HG02623 (cell line): Measurements from ENCODE around the gene CREB5.
"Not testable (repeated sequence)": the region's sequence is repeated elsewhere in the genome, so short reads cannot be mapped to it uniquely, and the experiment has no call there.

Source experiments
- ATAC-seq: cut with Tn5 transposase; IDR thresholded peaks from one replicate; pipeline ENCODE4 v1.9.1; 2021; ENCODE audit warnings: moderate library complexity; ENCODE audit not compliant: unreplicated experiment

Gene CREB5

GRCh38 chr7:28539289-28539981 lies 127.1 kb downstream of the CREB5 start:
- ATAC-seq: peak; percentile 94

GRCh38 chr7:28542410-28542809 lies 130.1 kb downstream of the CREB5 start:
- ATAC-seq: no peak

GRCh38 chr7:28544453-28545117 lies 132.3 kb downstream of the CREB5 start:
- ATAC-seq: no peak

DNA sequence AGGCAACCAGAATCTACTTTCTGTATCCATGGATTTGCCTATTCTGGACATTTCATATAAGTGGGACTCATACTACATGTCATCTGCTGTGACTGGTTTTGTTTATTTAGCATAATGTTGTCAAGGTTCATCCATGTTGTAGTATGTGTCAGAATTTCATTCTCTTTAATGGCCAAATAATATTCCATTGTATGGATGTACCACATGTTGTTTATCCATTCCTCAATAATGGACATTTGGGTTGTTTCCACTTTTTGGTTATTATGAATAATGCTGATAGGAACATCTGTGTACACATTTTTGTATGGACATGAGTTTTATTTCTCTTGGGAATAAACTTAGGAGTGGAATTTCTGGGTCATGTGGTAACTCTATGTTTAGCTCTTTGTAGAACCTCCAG lies 133.7 kb downstream of the CREB5 start:
- no peak for ATAC-seq

DNA sequence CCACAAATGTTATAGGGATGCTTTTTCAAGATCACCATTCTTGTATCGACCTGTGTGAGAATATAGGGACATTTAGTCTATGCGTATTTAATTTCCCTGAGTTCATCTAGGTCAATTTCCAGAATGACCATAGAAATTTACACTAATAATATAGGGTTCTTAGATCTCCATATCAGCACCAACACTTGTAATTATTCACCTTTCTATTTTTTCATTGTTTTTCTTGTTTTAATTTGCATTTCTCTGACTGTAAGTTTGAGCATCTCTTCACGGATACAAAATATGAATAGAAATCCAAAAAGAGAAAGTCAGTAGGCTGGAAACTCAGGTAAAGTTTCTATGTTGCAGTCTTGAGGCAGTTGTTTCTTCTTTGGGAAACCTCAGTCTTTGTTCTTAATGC lies 134.8 kb downstream of the CREB5 start:
- ATAC-seq: no peak

DNA sequence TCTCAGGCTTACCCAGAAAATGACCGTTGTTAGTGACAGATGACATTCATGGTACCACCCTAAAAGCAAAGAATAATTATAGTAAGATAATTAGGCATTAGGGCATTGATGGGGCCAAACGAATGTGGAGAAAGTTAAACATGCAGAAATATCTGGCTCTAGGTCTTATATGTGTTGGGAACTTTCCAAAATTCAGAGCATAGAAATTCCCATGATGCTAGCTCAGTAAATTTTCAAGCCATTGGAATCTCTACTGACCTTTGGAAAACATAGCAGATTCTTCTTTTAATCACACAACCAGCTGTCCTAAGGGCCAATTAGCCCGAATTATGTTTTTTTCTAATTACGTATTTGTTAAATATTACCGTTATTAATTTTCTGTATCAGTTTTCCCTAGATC lies 136.1 kb downstream of the CREB5 start:
- ATAC-seq: no peak

GRCh38 chr7:28549998-28550397 lies 137.7 kb downstream of the CREB5 start:
- no peak for ATAC-seq

GRCh38 chr7:28550580-28551186 lies 138.4 kb downstream of the CREB5 start:
- no peak for ATAC-seq

DNA sequence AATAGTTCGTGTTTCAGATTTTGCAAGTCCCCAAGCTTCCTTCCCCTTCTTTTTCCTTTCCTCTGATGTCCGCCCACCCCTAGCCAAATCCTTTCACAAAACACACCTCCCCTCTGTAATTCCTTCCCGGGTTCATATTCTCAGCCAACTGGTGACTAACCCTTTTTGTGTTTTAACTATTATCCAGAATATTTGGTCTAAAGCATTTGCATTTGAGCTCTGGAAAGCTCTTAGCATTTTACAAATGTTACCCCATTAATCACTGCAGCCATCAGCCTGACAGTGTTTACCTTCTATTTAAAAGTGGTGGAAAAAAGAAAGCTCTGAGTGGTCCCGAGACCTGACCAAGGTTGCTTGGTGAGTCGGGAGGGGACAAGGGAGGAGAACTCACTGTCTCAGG lies 139.0 kb downstream of the CREB5 start:
- no peak for ATAC-seq

- not testable (repeated sequence) for ATAC-seq
Measured at GRCh38 chr7:28551766-28552165, 139.4 kb downstream of the CREB5 start.

DNA sequence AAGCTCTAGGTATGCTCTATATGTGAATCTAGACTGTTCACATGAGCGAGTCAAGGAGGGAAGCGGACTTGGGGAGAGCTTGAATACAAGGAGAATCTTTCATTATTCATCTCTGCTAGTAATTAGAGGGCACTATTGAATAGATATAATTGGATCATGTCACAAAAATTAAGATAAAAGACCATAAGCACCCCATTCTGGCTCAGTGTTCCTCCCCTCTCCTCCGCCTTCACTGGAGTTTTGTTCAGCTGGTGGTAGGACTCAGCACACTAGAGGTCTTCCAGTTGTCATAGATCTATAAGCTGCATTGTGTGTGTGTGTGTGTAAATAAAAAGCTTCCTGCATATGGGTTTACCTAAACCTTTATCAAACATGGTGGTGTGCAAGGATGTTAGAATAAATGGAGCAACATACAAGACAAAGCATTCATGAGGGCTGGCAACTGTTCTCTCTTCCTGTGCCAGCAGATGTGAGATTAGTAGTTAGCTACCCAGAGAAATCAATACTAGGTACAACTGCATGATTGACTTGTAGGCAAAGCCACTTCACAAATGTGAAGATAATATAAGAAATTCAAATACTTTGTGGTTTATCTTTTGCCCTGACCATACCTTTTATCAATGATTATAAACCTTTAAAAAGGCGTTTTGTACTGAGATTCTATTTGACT lies 142.6 kb downstream of the CREB5 start:
- ATAC-seq: no peak

- no peak for ATAC-seq
Measured at GRCh38 chr7:28556025-28556424, 143.7 kb downstream of the CREB5 start.

DNA sequence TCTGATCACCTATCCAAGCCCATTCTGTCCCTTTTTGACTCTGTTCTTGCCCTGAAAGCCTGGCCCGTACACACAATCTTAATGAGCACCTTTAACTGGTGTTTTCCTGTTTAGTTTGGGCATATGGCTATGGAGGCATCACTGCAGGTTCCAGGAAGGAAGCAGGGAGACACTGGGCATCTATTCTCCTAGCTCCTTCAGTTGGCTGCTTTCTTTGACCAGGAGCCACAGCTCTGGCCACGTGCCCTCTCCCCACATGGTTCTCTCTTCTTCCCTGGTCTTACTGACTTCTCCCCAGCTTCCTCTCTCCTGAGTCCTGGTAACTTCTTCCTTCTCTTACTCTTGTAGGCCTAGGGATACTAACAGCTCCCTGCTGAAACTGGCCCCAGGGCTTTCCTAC lies 144.4 kb downstream of the CREB5 start:
- no peak for ATAC-seq

GRCh38 chr7:28558236-28558635 lies 145.9 kb downstream of the CREB5 start:
- ATAC-seq: no peak

- no peak for ATAC-seq
Measured at GRCh38 chr7:28560767-28561166, 148.4 kb downstream of the CREB5 start.

DNA sequence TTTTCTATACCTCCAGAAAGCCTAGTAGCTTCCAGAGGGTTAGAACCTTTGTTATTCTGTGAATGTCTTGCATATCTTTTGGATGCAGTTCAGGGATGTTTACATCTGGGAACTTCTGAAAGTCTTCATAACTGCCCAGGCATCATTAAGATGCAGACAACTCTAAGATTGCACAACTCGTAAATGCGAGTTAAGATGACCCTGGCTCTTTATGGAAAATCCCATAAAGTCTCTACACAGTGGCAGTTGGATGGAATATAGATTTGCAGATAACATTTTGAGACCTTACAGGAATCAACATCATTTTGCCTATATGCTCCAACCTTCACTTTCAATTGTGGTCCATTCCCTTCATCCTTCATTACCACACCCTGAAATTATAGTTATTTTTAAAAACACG lies 151.7 kb downstream of the CREB5 start:
- ATAC-seq: no peak

DNA sequence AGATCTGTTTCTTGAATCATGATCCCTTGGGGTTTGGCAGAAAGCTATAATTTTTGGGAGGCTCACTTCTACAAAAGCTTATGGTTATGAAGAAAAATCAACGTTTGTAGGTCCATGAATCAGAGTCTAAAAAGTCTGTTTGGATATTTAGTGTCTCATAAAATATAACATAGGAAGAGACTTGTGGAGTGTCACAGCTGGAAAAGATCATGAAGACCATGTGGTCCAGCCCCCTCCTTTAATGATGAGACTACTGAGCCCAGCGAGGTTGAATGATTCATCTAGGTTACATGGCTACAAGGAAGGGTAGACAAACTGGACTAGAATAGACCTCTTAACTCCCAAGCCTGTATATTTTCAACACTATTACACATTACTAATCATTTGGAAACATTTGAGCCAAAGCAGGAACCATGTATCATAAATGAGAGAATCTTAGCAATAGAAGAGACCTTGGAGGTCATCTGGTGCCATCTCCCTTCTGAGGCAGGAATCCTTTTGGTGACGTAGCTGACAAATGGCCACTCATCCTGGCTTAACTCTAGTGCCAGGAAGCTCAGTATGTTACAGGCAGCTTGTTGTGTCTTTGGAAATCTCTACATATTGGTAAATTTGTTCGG lies 152.5 kb downstream of the CREB5 start:
- no peak for ATAC-seq

- ATAC-seq: no peak
Measured at GRCh38 chr7:28565980-28566379, 153.7 kb downstream of the CREB5 start.

- ATAC-seq: peak; percentile 82
Measured at GRCh38 chr7:28570113-28570969, 158.0 kb downstream of the CREB5 start.

DNA sequence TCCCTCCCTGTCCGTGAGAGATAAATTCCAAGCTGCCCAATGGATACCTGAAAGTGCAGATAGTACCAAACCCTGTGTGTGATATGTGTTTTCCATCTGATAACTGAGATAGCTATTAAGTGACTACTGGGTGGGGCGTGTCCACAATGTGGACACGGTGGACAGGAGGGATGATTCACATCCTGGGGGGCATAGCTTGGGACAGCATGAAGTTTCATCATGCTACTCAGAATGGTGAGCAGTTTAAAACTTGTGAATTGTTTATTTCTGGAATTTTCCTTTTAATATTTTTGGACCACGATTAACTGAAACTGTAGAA lies 158.6 kb downstream of the CREB5 start:
- no peak for ATAC-seq

- no peak for ATAC-seq
Measured at GRCh38 chr7:28571405-28571804, 159.1 kb downstream of the CREB5 start.
